ENCODE results near the gene S100G. TPM values are rescaled to one million over a fixed set of nuclear protein-coding genes. Genes with fewer than 3 reads are reported as not detected.

Gene S100G
- total and polyA plus RNA-seq, 7 donors: not detected

GRCh38 chrX:16651391-16652024 is 1.6 kb downstream of the S100G start:
- Histone ChIP-seq H3K36me3 (no peaks in the 10 kb centered on the region), H3K27me3 (peaks cover 0 to 3% (median 0%) of the 10 kb centered on the region in 3 donors), H3K4me3 (no peak overlapping the region), H3K4me1 (no peaks in the 10 kb centered on the region), H3K27ac (no peak overlapping the region), H3K9me3 (no peaks in the 10 kb centered on the region)
- DNase-seq: no peak
- intact Hi-C loops (cut with DNase I): no loop called here
- WGBS, 2 donors: 85 to 94% methylated on average over 4 of the region's 4 CpGs
- no peak for TF ChIP-seq POLR2AphosphoS5 (IDR thresholded peaks at IDR 0.05)
- no peak for TF ChIP-seq CTCF (IDR thresholded peaks at IDR 0.05)
- no peak for TF ChIP-seq EP300 (IDR thresholded peaks at IDR 0.05)
- no peak for TF ChIP-seq POLR2A (IDR thresholded peaks at IDR 0.05)

DNA sequence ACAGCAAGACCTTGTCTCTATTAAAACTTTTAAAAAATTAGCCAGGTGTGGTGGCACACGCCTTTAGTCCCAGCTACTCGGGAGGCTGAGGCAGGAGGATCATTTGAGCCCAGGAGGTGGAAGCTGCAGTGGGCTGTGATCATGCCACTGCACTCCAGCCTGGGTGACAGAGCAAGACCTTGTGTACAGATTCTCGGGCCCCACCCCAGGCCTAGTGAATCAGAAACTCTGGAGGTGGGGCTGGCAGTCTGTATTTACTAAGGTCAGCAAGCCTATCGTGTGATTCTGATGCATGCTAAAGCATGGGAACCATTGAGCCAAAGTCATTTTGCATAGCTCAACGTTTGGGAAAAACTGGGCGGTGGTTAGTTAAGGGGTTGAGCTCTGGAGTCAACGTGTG is 3.5 kb downstream of the S100G start:
- Histone ChIP-seq H3K36me3 (no peaks in the 10 kb centered on the region), H3K9me3 (no peaks in the 10 kb centered on the region), H3K27me3 (peaks cover 0 to 6% (median 0%) of the 10 kb centered on the region in 3 donors), H3K4me3 (no peak overlapping the region), H3K27ac (no peak overlapping the region), H3K4me1 (no peaks in the 10 kb centered on the region)
- WGBS, 2 donors: 48 to 83% methylated on average over 7 of the region's 7 CpGs
- no peak for DNase-seq
- TF ChIP-seq CTCF (IDR thresholded peaks at IDR 0.05): no peak
- TF ChIP-seq POLR2A (IDR thresholded peaks at IDR 0.05): no peak
- intact Hi-C loops (cut with DNase I): no loop called here

GRCh38 chrX:16654093-16654492 is 4.1 kb downstream of the S100G start:
- Histone ChIP-seq H3K4me3 (no peak overlapping the region), H3K27ac (no peak overlapping the region), H3K36me3 (no peaks in the 10 kb centered on the region), H3K4me1 (no peaks in the 10 kb centered on the region), H3K27me3 (peaks cover 0 to 6% (median 0%) of the 10 kb centered on the region in 3 donors), H3K9me3 (no peaks in the 10 kb centered on the region)
- no peak for DNase-seq
- intact Hi-C loops (cut with DNase I): no loop called here
- 59 to 95% methylated on average over 3 of the region's 3 CpGs for WGBS, 2 donors
- no peak for TF ChIP-seq POLR2A (IDR thresholded peaks at IDR 0.05)
- TF ChIP-seq EP300 (IDR thresholded peaks at IDR 0.05): no peak
- TF ChIP-seq CTCF (IDR thresholded peaks at IDR 0.05): no peak
- no peak for TF ChIP-seq POLR2AphosphoS5 (IDR thresholded peaks at IDR 0.05)

DNA sequence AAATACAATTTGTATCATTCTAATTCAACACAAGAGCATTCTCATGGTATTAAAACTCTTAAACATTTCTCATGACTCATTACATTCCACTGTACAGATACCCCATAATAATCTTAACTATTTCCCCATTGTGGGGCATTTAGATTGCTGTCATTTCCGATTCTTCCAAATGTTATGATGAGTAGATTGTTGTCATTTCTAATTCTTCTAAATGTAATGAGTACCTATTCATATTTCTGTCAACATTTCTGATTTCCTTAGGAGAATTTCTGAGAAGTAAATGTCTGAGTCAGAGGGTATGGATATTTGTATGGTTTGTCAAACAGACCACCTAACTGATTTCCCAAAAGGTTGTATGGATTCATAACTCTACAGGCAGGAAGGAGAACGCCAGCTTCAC is 8.3 kb downstream of the S100G start:
- intact Hi-C loops (cut with DNase I): no loop called here
- TF ChIP-seq EP300 (IDR thresholded peaks at IDR 0.05) (no peak), POLR2AphosphoS5 (IDR thresholded peaks at IDR 0.05) (no peak), CTCF (IDR thresholded peaks at IDR 0.05) (no peak), POLR2A (IDR thresholded peaks at IDR 0.05) (no peak)
- no peaks in the 10 kb centered on the region for H3K36me3 ChIP-seq
- peaks cover 0 to 3% (median 0%) of the 10 kb centered on the region in 3 donors for H3K27me3 ChIP-seq
- H3K4me1 ChIP-seq: no peaks in the 10 kb centered on the region
- no peaks in the 10 kb centered on the region for H3K9me3 ChIP-seq
- no peak overlapping the region for H3K27ac ChIP-seq
- WGBS, 2 donors: 91 to 94% methylated on average over 2 of the region's 2 CpGs
- DNase-seq: no peak
- H3K4me3 ChIP-seq: no peak overlapping the region

GRCh38 chrX:16659321-16659720 is 9.4 kb downstream of the S100G start:
- DNase-seq: no peak
- intact Hi-C loops (cut with DNase I): no loop called here
- Histone ChIP-seq H3K27ac (no peak overlapping the region), H3K4me1 (no peaks in the 10 kb centered on the region), H3K36me3 (no peaks in the 10 kb centered on the region), H3K4me3 (no peak overlapping the region), H3K27me3 (peaks cover 0 to 3% (median 0%) of the 10 kb centered on the region in 3 donors), H3K9me3 (no peaks in the 10 kb centered on the region)
- 89 to 93% methylated on average over 1 of the region's 1 CpG for WGBS, 2 donors
- no peak for TF ChIP-seq POLR2AphosphoS5 (IDR thresholded peaks at IDR 0.05)
- no peak for TF ChIP-seq CTCF (IDR thresholded peaks at IDR 0.05)
- TF ChIP-seq EP300 (IDR thresholded peaks at IDR 0.05): no peak
- no peak for TF ChIP-seq POLR2A (IDR thresholded peaks at IDR 0.05)

Data from sigmoid colon (tissue), 7 donors.